HepG2 (cell line): ENCODE results near the gene BATF3. TPM values are rescaled to one million over a fixed set of nuclear protein-coding genes. Genes with fewer than 3 reads are reported as not detected.

Source experiments
- ATAC-seq: fragments of 200-7000 bp; cut with Tn5 transposase; 3 replicates; pipeline ENCODE4 v1.9.1; 2020; ENCODE audit warnings: mild to moderate bottlenecking, moderate library complexity
- BruUV-seq: library from RNA; stranded (reverse); fragments of 400-500 nt; replicated peaks from 2 replicates; lab custom pipeline; 2021; lab: Mats Ljungman, UMichigan
- CTCF ChIA-PET: fragments of 300-600 bp; formaldehyde crosslinking; extraction: SDS; loops from one replicate; lab custom pipeline; 2021; ENCODE audit warnings: low total read pairs, inconsistent platforms, low intra/inter-chr PET ratio; lab: Yijun Ruan, JAX
- POLR2A ChIA-PET: fragments of 350-600 bp; sonication (Branson Sonifier 250); formaldehyde crosslinking; loops from one replicate; lab custom pipeline; 2020; ENCODE audit warnings: antibody characterized with exemption, inconsistent platforms; lab: Yijun Ruan, JAX
- DNase-seq: peaks from one replicate; pipeline ENCODE4 v3.0.0-alpha.2; 2015; ENCODE audit warnings: low spot score
- FAIRE-seq: peaks from 3 replicates; lab custom pipeline; 2011; peaks lifted over from hg19 to GRCh38; lab: Jason Lieb, UNC
- H2AFZ ChIP-seq: one replicate; pipeline ENCODE4 v1.6.1; 2011; ENCODE audit warnings: low read length, inconsistent platforms
- H3K27ac ChIP-seq: fragments of 300-600 bp; 3 replicates; pipeline ENCODE4 v1.8.0; 2011; ENCODE audit warnings: mixed run types, mild to moderate bottlenecking, mixed read lengths, low read length, inconsistent platforms; ENCODE audit not compliant: insufficient read depth; ENCODE audit errors: extremely low read length
- H3K27me3 ChIP-seq, 2 experiments: fragments of 200-600 bp in 1 of 2; 2 replicates in 1 of 2; 3 replicates in 1 of 2; pipeline versions ENCODE4 v1.6.0 to v1.8.0; 2011; ENCODE audit warnings: low read length in 2 of 2, mild to moderate bottlenecking in 2 of 2, moderate library complexity in 2 of 2, inconsistent platforms in 1 of 2; ENCODE audit not compliant: insufficient read depth in 2 of 2, control insufficient read depth in 1 of 2
- H3K36me3 ChIP-seq, 2 experiments: fragments of 200-600 bp in 1 of 2; replicated peaks in 1 of 2; 2 replicates in 1 of 2; 3 replicates in 1 of 2; pipeline versions ENCODE4 v1.5.1 to v1.8.0; 2011; ENCODE audit warnings: low read length in 2 of 2, inconsistent platforms in 1 of 2; ENCODE audit not compliant: insufficient read depth in 2 of 2, control insufficient read depth in 1 of 2
- H3K4me1 ChIP-seq: 2 replicates; pipeline ENCODE4 v1.5.1; 2012; ENCODE audit warnings: low read length, inconsistent platforms; ENCODE audit not compliant: insufficient read depth
- H3K4me2 ChIP-seq: 2 replicates; pipeline ENCODE4 v1.6.0; 2011; ENCODE audit warnings: low read depth, low read length, inconsistent platforms
- H3K4me3 ChIP-seq, 3 experiments: fragments of 200-600 bp in 1 of 3; sonication (generic), shearing (Covaris generic) in 1 of 3; replicated peaks in 1 of 3; 2 replicates each; pipeline ENCODE4 v1.5.1; 2011 to 2016; ENCODE audit warnings: low read length in 3 of 3, inconsistent platforms in 2 of 3, low read depth in 2 of 3, mild to moderate bottlenecking in 2 of 3, control low read depth in 1 of 3, mixed read lengths in 1 of 3; ENCODE audit not compliant: insufficient read depth in 1 of 3
- H3K79me2 ChIP-seq: one replicate; pipeline ENCODE4 v1.6.1; 2011; ENCODE audit warnings: low read length, inconsistent platforms; ENCODE audit not compliant: insufficient read depth
- H3K9ac ChIP-seq: 2 replicates; pipeline ENCODE4 v1.6.0; 2011; ENCODE audit warnings: mild to moderate bottlenecking, low read depth, low read length, inconsistent platforms; ENCODE audit not compliant: insufficient read depth
- H3K9me3 ChIP-seq: 2 replicates; pipeline ENCODE4 v1.5.1; 2012; ENCODE audit warnings: mild to moderate bottlenecking, low read length
- H4K20me1 ChIP-seq: 2 replicates; pipeline ENCODE4 v1.6.0; 2011; ENCODE audit warnings: inconsistent platforms, mild to moderate bottlenecking, low read length, moderate library complexity; ENCODE audit not compliant: insufficient read depth
- CERS6 ChIP-seq: sonication (generic); formaldehyde crosslinking; IDR thresholded peaks from 2 replicates; pipeline ENCODE4 v1.5.0; 2020; ENCODE audit warnings: missing genetic modification reagents
- DMAP1 ChIP-seq: IDR thresholded peaks from 2 replicates; pipeline ENCODE4 v1.6.1; 2016
- KMT2B ChIP-seq: IDR thresholded peaks from 2 replicates; pipeline ENCODE4 v1.6.1; 2016; ENCODE audit warnings: missing genetic modification reagents, missing compliant biosample characterization
- PATZ1 ChIP-seq: sonication (generic); formaldehyde crosslinking; IDR thresholded peaks from 2 replicates; pipeline ENCODE4 v1.4.0; 2020; ENCODE audit warnings: missing genetic modification reagents
- ZFP62 ChIP-seq: sonication (generic); formaldehyde crosslinking; IDR thresholded peaks from 2 replicates; pipeline ENCODE4 v1.4.0; 2020; ENCODE audit warnings: missing genetic modification reagents
- ZNF484 ChIP-seq: sonication (generic); formaldehyde crosslinking; IDR thresholded peaks from 2 replicates; pipeline ENCODE4 v1.5.1; 2020; ENCODE audit warnings: mild to moderate bottlenecking, low read depth, missing genetic modification reagents, borderline replicate concordance
- WGBS: methylation state at CpG from one replicate; pipeline ENCODE4 v1.1.6; 2017; ENCODE audit warnings: low lambda C conversion rate; 5-methylcytosine and 5-hydroxymethylcytosine counted together
- in situ Hi-C: cut with HindIII; loops from 2 replicates; pipeline ENCODE4 v1.10.0; 2017; ENCODE audit warnings: low pct_unique_long_range_greater_than_20kb; ENCODE audit not compliant: extremely low pct_ligation_motif_present
- intact Hi-C: fragments of 100-400 bp; cut with micrococcal nuclease; formaldehyde crosslinking; loops from one replicate; pipeline ENCODE4 v1.10.0; 2022; ENCODE audit not compliant: unreplicated experiment
- polyA plus RNA-seq, 8 experiments: library from polyadenylated mRNA; depleted of rRNA in 3 of 8; stranded (reverse) in 7 of 8; unstranded in 1 of 8; fragments of >200 nt; fragmentation: Illumina TruSeq in 4 of 8; extraction: Trizol in 4 of 8; gene quantifications; 2 replicates each; pipeline versions ENCODE4 v1.2.1 to v1.2.3, GENCODE V29; 2011 to 2016; ENCODE audit warnings: low read depth in 4 of 8, missing spikeins in 1 of 8, mixed read lengths in 1 of 8; ENCODE audit not compliant: insufficient read depth in 1 of 8
- total RNA-seq, 5 experiments: library from RNA; depleted of rRNA; stranded (reverse); fragments of >200 nt; fragmentation: Illumina TruSeq; extraction: Trizol; gene quantifications; 2 replicates each; pipeline ENCODE4 v1.2.3, GENCODE V29; 2016; ENCODE audit warnings: low read depth in 1 of 5

Gene BATF3
- total and polyA plus RNA-seq, 2 of the 13 experiments (the other 11 are each of a cell fraction or from before 2014, with no cell fraction given), result 0.13 TPM; not detected in 1

- H3K79me2 ChIP-seq, result no peaks in the 10 kb centered on the region
- CTCF ChIA-PET, result no interaction called here
- 51% methylated on average over 5 of the region's 6 CpGs for WGBS
- ATAC-seq (peak; percentile 39), FAIRE-seq (no peak), DNase-seq (no peak)
- in situ Hi-C loops, result no loop called here
- no peak overlapping the region for H3K9ac ChIP-seq
- POLR2A ChIA-PET, result no interaction called here
- H3K4me2 ChIP-seq, result peak overlapping the region; percentile 10; the same call in 1 of the 2 replicates
- H3K4me3 ChIP-seq, result no peak overlapping the region
- H3K4me1 ChIP-seq, result peaks cover 21% of the 10 kb centered on the region
- BruUV-seq, result no TSS peak
- TF ChIP-seq CERS6 (CRISPR knock-in tag) (no peak), PATZ1 (CRISPR knock-in tag) (0 out of 2 replicates have a peak, but pooled peaks have one; percentile 33), ZNF484 (CRISPR knock-in tag) (no peak), ZFP62 (CRISPR knock-in tag) (no peak), KMT2B (CRISPR knock-in tag) (no peak), DMAP1 (CRISPR knock-in tag) (no peak)
- H3K9me3 ChIP-seq, result no peaks in the 10 kb centered on the region
- intact Hi-C loops, result no loop called here
- peaks cover 0 to 13% of the 10 kb centered on the region in 2 experiments; a peak in 1 of 5 replicates for H3K27me3 ChIP-seq
- H4K20me1 ChIP-seq, result no peaks in the 10 kb centered on the region
- no peaks in the 10 kb centered on the region for H3K36me3 ChIP-seq
- no peak overlapping the region for H3K27ac ChIP-seq
- H2AFZ ChIP-seq, result no peak overlapping the region
These were observed 54.6 kb downstream of the BATF3 start for GRCh38 chr1:212644866-212645545.
